Mucosa of descending colon (tissue), 3 donors: ENCODE data around the gene NUAK2. TPM values are rescaled to one million over a fixed set of nuclear protein-coding genes. Genes with fewer than 3 reads are reported as not detected.
A peak's percentile ranks its signal among the peaks of the same experiment; 100 is the strongest.

ENCODE experiments used
- ATAC-seq: fragments of 200-7000 bp; cut with Tn5 transposase; one replicate; pipeline ENCODE4 v1.9.1; 2020; ENCODE audit warnings: mild to moderate bottlenecking, moderate library complexity
- DNase-seq, 3 donors: peaks; one replicate each; pipeline ENCODE4 v3.0.0-alpha.2; 2020
- H3K36me3 ChIP-seq: fragments of 200-600 bp; one replicate; pipeline ENCODE4 v1.8.0; 2021; ENCODE audit warnings: low read depth, mild to moderate bottlenecking
- H3K4me1 ChIP-seq: fragments of 200-600 bp; one replicate; pipeline ENCODE4 v1.8.0; 2021; ENCODE audit warnings: low read depth, mild to moderate bottlenecking
- H3K4me3 ChIP-seq: fragments of 200-600 bp; one replicate; pipeline ENCODE4 v1.8.0; 2021; ENCODE audit warnings: mild to moderate bottlenecking
- H3K9me3 ChIP-seq: fragments of 200-600 bp; one replicate; pipeline ENCODE4 v1.8.0; 2021; ENCODE audit warnings: mild to moderate bottlenecking
- CTCF ChIP-seq: fragments of 200-600 bp; IDR thresholded peaks from one replicate; pipeline ENCODE4 v1.8.0; 2022; ENCODE audit warnings: antibody characterized with exemption, mild to moderate bottlenecking
- intact Hi-C, 2 donors: fragments of 100-400 bp; cut with DNase I in 1 of 2; cut with micrococcal nuclease in 1 of 2; formaldehyde crosslinking; loops; one replicate each; pipeline versions ENCODE4 v1.11.0 to v1.11.1; 2022; cut with DNase I, micrococcal nuclease
- total RNA-seq, 3 donors: library from RNA; stranded (reverse); fragmentation: NEBNext Ultra II Directional in 2 of 3; extraction: Animal tissue kit (Norgen Biotek cat#: 25700) in 2 of 3; gene quantifications; one replicate each; pipeline versions ENCODE4 v1.2.1 to v1.2.4, GENCODE V29; 2021 to 2023
- donor health status: DM: no; HTN: no; CAD: no; lungs with moderate emphysema.
- donor health status: DM: no; HTN: no; CAD: no.
- donor health status: DM: no; HTN: yes; CAD: no.

NUAK2 gene
- total RNA-seq, 3 donors from 2014 or later, result 16.5 to 50.8 (median 29.5) TPM

GRCh38 chr1:205275133-205275532, 46.4 kb downstream of the NUAK2 start:
- ATAC-seq (peak; percentile 80), DNase-seq (peak; percentile 79 to 80 (median 80))
- TF ChIP-seq CTCF, result no peak
- H3K4me3 ChIP-seq, result no peak overlapping the region
- no peaks in the 10 kb centered on the region for H3K9me3 ChIP-seq
- intact Hi-C loops, result no loop called here
- peaks cover 16% of the 10 kb centered on the region for H3K4me1 ChIP-seq
- no peaks in the 10 kb centered on the region for H3K36me3 ChIP-seq

DNA sequence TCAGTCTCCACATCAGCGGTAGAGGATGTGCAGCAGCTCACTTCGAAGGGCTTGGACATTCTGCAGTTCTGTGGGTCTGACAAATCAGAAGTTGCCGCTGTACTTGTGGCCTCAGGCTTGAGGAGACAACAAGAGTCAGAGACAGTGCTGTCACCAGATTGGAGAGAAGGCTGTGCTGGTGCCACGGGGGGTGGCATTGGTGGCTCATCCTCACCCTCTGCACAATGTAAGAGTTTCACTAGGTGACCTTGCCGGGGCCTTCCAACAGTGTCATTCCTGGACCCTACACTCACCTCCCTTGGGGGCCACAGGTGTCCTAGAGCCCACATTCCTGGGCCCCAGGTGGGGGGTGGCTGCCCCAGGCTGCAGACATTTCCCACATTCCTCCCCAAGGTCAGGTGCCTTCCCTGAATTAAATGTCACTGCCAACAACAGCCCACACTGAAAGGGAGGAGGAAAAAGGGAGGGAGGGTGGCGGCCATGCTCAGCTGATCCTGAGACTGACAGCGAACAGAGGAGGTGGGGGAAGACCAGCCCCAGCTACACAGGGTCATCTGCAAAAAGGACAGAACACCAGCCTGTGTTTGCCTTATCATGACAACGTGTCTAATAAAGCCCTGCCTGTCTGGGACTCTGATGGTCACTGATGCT, 47.4 kb downstream of the NUAK2 start:
- TF ChIP-seq CTCF, result no peak
- H3K9me3 ChIP-seq, result no peaks in the 10 kb centered on the region
- H3K36me3 ChIP-seq, result no peaks in the 10 kb centered on the region
- DNase-seq, result peak in 1 of 3 donors; percentile 50
- intact Hi-C loops, result no loop called here
- ATAC-seq, result peak; percentile 21
- peaks cover 16% of the 10 kb centered on the region for H3K4me1 ChIP-seq
- H3K4me3 ChIP-seq, result no peak overlapping the region

- ATAC-seq, result peak; percentile 87
- no peaks in the 10 kb centered on the region for H3K36me3 ChIP-seq
- H3K9me3 ChIP-seq, result no peaks in the 10 kb centered on the region
- H3K4me3 ChIP-seq, result no peak overlapping the region
- TF ChIP-seq CTCF, result peak; percentile 97
- DNase-seq, result peak; percentile 89 to 95 (median 91)
- intact Hi-C loops, result loop anchor here (2.0 kb wide), 1 partner anchor 51 kb away; no protein-coding TSS in a partner anchor
- H3K4me1 ChIP-seq, result peaks cover 16% of the 10 kb centered on the region
Measured at GRCh38 chr1:205273551-205273982, 48.0 kb downstream of the NUAK2 start.

GRCh38 chr1:205272536-205272935, 49.0 kb downstream of the NUAK2 start:
- no peak for ATAC-seq
- TF ChIP-seq CTCF, result no peak
- Histone ChIP-seq H3K9me3 (no peaks in the 10 kb centered on the region), H3K36me3 (no peaks in the 10 kb centered on the region), H3K4me3 (no peak overlapping the region), H3K4me1 (peaks cover 16% of the 10 kb centered on the region)
- no peak for DNase-seq
- intact Hi-C loops, result loop anchor here (2.0 kb wide), 1 partner anchor 52 kb away; no protein-coding TSS in a partner anchor

DNA sequence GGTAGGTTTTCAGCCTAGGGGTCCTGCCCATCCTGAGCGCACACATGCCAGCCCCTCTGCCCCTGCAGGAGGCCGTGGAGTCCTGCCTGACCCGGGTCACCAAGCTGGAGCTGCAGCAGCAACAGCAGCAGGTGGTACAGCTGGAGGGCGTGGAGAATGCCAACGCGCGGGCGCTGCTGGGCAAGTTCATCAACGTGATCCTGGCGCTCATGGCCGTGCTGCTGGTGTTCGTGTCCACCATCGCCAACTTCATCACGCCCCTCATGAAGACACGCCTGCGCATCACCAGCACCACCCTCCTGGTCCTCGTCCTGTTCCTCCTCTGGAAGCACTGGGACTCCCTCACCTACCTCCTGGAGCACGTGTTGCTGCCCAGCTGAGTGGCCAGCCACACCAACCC, 49.8 kb downstream of the NUAK2 start:
- no peak for TF ChIP-seq CTCF
- Histone ChIP-seq H3K4me3 (no peak overlapping the region), H3K9me3 (no peaks in the 10 kb centered on the region), H3K36me3 (no peaks in the 10 kb centered on the region), H3K4me1 (peaks cover 18% of the 10 kb centered on the region)
- ATAC-seq (no peak), DNase-seq (peak in 1 of 3 donors; percentile 55)
- intact Hi-C loops, result loop anchor here (2.0 kb wide), 1 partner anchor 53 kb away; no protein-coding TSS in a partner anchor
